GM12878 (cell line): ENCODE data around the gene ZNF322. TPM values are rescaled to one million over a fixed set of nuclear protein-coding genes. Genes with fewer than 3 reads are reported as not detected.
A peak's percentile ranks its signal among the peaks of the same experiment; 100 is the strongest.

Experiments used
- BHLHE40 ChIP-seq, 2 experiments: fragments of 450-650 bp in 1 of 2; IDR thresholded peaks; 2 replicates each; pipeline ENCODE4 v1.6.1; 2011 to 2017; ENCODE audit warnings: low read depth in 2 of 2, borderline replicate concordance in 1 of 2, improper control_type of control experiment in 1 of 2, low read length in 1 of 2, mild to moderate bottlenecking in 1 of 2
- CBX3 ChIP-seq: fragments of 200-600 bp; sonication (generic); IDR thresholded peaks from 2 replicates; pipeline ENCODE4 v1.6.1; 2016; ENCODE audit warnings: low read depth, borderline replicate concordance
- EED ChIP-seq: sonication (generic); IDR thresholded peaks from 2 replicates; pipeline ENCODE4 v1.6.1; 2016; ENCODE audit warnings: antibody characterized with exemption, low read depth
- KDM1A ChIP-seq: fragments of 200-600 bp; sonication (generic); IDR thresholded peaks from 2 replicates; pipeline ENCODE4 v1.6.1; 2016; ENCODE audit warnings: borderline replicate concordance
- MEF2A ChIP-seq: IDR thresholded peaks from 2 replicates; pipeline ENCODE4 v1.6.1; 2011; ENCODE audit warnings: low read depth, mild to moderate bottlenecking, low read length, moderate library complexity; ENCODE audit not compliant: insufficient read depth
- PAX8 ChIP-seq: fragments of 450-650 bp; IDR thresholded peaks from 2 replicates; pipeline ENCODE4 v1.6.1; 2017; ENCODE audit warnings: mild to moderate bottlenecking, moderate library complexity
- RAD51 ChIP-seq: fragments of 450-650 bp; IDR thresholded peaks from 2 replicates; pipeline ENCODE4 v1.6.1; 2016; ENCODE audit warnings: moderate library complexity, mild to moderate bottlenecking, inconsistent platforms
- SMAD5 ChIP-seq: IDR thresholded peaks from 2 replicates; pipeline ENCODE4 v1.6.1; 2016; ENCODE audit warnings: antibody characterized with exemption, low read depth
- SUPT20H ChIP-seq: IDR thresholded peaks from 2 replicates; pipeline ENCODE4 v1.6.1; 2011; ENCODE audit warnings: low read depth, mild to moderate bottlenecking, low read length, moderate library complexity, borderline replicate concordance; ENCODE audit not compliant: control insufficient read depth
- TCF12 ChIP-seq: IDR thresholded peaks from 2 replicates; pipeline ENCODE4 v1.6.1; 2011; ENCODE audit warnings: low read depth, mild to moderate bottlenecking, low read length
- WRNIP1 ChIP-seq: IDR thresholded peaks from 2 replicates; pipeline ENCODE4 v1.6.1; 2011; ENCODE audit warnings: low read depth, low read length, improper control_type of control experiment, borderline replicate concordance
- ZNF384 ChIP-seq: IDR thresholded peaks from 2 replicates; pipeline ENCODE4 v1.6.1; 2012; ENCODE audit warnings: low read depth, mild to moderate bottlenecking, low read length, improper control_type of control experiment, borderline replicate concordance
- ZNF622 ChIP-seq: fragments of 450-650 bp; IDR thresholded peaks from 2 replicates; pipeline ENCODE4 v1.6.1; 2017; ENCODE audit warnings: mild to moderate bottlenecking, inconsistent platforms
- ZSCAN29 ChIP-seq: fragments of 450-650 bp; IDR thresholded peaks from 2 replicates; pipeline ENCODE4 v1.6.1; 2017; ENCODE audit warnings: mild to moderate bottlenecking, moderate library complexity
- polyA plus RNA-seq, 11 experiments: library from polyadenylated mRNA; depleted of rRNA in 4 of 11; unstranded in 6 of 11; stranded (reverse) in 5 of 11; fragments of >200 nt; fragmentation: Nextera tagmentation in 4 of 11; fragmentation: Illumina TruSeq in 1 of 11; extraction: Ambion mirVana in 4 of 11; extraction: Trizol in 1 of 11; gene quantifications; 1 replicate in 1 of 11; 2 replicates in 10 of 11; pipeline versions ENCODE4 v1.2.1 to v1.2.3, GENCODE V29; 2011 to 2016; ENCODE audit warnings: inconsistent platforms in 2 of 11, missing spikeins in 2 of 11, low read depth in 1 of 11
- total RNA-seq, 4 experiments: library from RNA; depleted of rRNA in 3 of 4; stranded (reverse); fragments of >200 nt in 3 of 4; fragmentation: Illumina TruSeq in 1 of 4; extraction: Trizol in 1 of 4; gene quantifications; 2 replicates each; pipeline versions ENCODE4 v1.2.1 to v1.2.3, GENCODE V29; 2013 to 2021
- TF ChIP-seq, protein P1 (sequence below): IDR thresholded peaks from 2 replicates; pipeline ENCODE4 v1.6.1; 2011; ENCODE audit warnings: borderline replicate concordance, low read depth, mild to moderate bottlenecking, moderate library complexity, low read length; ENCODE audit not compliant: insufficient read depth, poor library complexity, severe bottlenecking
- TF ChIP-seq, protein P2 (sequence below): IDR thresholded peaks from 2 replicates; pipeline ENCODE4 v1.6.1; 2011; ENCODE audit warnings: low read depth, mild to moderate bottlenecking, low read length, moderate library complexity, borderline replicate concordance; ENCODE audit errors: extremely low read depth
- TF ChIP-seq, protein P3 (sequence below): fragments of 450-650 bp; IDR thresholded peaks from 2 replicates; pipeline ENCODE4 v1.6.1; 2017; ENCODE audit warnings: mild to moderate bottlenecking
- TF ChIP-seq, protein P4 (sequence below): IDR thresholded peaks from 2 replicates; pipeline ENCODE4 v1.6.1; 2011; ENCODE audit warnings: borderline replicate concordance, low read depth, mild to moderate bottlenecking, moderate library complexity, mixed read lengths, low read length; ENCODE audit not compliant: insufficient read depth; ENCODE audit errors: extremely low read length
- TF ChIP-seq, protein P5 (sequence below): fragments of 450-650 bp; IDR thresholded peaks from 2 replicates; pipeline ENCODE4 v1.6.1; 2017; ENCODE audit warnings: antibody characterized with exemption, mild to moderate bottlenecking, moderate library complexity
- TF ChIP-seq, protein P6 (sequence below), 3 experiments: IDR thresholded peaks in 2 of 3; conservative IDR thresholded peaks in 1 of 3; 2 replicates each; pipeline ENCODE4 v1.5.1; 2011; ENCODE audit warnings: low read depth in 3 of 3, low read length in 3 of 3, mild to moderate bottlenecking in 3 of 3, control low read depth in 2 of 3, moderate library complexity in 2 of 3, inconsistent platforms in 1 of 3, mixed read lengths in 1 of 3; ENCODE audit not compliant: control insufficient read depth in 2 of 3, insufficient read depth in 1 of 3; ENCODE audit errors: extremely low read depth in 1 of 3

ZNF322 gene
- total and polyA plus RNA-seq, 10 of the 15 experiments (the other 5 are each of a cell fraction or from before 2014, with no cell fraction given), result 2.7 to 19.1 (median 11.9) TPM

DNA sequence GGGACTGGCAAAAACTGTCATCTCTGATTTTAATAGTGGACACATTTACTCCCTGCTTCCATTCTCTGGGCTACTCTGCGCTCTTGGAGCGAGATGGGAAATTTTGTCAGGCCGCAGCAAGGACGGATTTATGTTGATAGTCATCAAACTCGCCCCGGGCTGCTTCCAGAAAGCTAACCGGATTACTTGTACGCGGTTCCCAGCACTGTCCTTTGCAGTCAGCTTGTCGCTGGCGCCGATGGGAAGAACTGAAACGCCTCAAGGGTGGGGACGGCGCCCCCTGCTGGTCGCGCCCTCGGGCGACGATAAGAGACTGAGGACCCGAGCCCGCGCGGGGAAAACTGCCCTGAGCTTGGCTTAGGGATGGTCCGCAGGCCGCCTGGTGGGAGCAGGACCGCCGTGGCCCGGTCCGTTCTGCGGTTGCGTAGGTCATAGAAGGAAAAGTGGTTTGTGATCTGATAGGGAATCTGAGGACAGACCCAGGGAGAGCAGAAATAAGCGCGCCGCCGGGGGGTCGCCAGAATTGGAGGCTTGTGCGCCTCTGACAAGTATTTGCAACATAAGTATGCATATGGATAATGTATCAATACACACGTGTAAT lies 63.8 kb downstream of the ZNF322 start (continued):
- TF ChIP-seq, protein P1, sequence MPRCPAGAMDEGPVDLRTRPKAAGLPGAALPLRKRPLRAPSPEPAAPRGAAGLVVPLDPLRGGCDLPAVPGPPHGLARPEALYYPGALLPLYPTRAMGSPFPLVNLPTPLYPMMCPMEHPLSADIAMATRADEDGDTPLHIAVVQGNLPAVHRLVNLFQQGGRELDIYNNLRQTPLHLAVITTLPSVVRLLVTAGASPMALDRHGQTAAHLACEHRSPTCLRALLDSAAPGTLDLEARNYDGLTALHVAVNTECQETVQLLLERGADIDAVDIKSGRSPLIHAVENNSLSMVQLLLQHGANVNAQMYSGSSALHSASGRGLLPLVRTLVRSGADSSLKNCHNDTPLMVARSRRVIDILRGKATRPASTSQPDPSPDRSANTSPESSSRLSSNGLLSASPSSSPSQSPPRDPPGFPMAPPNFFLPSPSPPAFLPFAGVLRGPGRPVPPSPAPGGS, result no peak
- no peak for TF ChIP-seq MEF2A
- TF ChIP-seq EED, result peak; percentile 62
- no peak for TF ChIP-seq PAX8
- TF ChIP-seq, protein P2, sequence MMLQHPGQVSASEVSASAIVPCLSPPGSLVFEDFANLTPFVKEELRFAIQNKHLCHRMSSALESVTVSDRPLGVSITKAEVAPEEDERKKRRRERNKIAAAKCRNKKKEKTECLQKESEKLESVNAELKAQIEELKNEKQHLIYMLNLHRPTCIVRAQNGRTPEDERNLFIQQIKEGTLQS, result no peak; the same call in 1 of the 2 replicates
- TF ChIP-seq, protein P3, sequence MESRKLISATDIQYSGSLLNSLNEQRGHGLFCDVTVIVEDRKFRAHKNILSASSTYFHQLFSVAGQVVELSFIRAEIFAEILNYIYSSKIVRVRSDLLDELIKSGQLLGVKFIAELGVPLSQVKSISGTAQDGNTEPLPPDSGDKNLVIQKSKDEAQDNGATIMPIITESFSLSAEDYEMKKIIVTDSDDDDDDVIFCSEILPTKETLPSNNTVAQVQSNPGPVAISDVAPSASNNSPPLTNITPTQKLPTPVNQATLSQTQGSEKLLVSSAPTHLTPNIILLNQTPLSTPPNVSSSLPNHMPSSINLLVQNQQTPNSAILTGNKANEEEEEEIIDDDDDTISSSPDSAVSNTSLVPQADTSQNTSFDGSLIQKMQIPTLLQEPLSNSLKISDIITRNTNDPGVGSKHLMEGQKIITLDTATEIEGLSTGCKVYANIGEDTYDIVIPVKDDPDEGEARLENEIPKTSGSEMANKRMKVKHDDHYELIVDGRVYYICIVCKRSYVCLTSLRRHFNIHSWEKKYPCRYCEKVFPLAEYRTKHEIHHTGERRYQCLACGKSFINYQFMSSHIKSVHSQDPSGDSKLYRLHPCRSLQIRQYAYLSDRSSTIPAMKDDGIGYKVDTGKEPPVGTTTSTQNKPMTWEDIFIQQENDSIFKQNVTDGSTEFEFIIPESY, result no peak
- no peak for TF ChIP-seq WRNIP1
- TF ChIP-seq, protein P4, sequence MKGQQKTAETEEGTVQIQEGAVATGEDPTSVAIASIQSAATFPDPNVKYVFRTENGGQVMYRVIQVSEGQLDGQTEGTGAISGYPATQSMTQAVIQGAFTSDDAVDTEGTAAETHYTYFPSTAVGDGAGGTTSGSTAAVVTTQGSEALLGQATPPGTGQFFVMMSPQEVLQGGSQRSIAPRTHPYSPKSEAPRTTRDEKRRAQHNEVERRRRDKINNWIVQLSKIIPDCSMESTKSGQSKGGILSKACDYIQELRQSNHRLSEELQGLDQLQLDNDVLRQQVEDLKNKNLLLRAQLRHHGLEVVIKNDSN, result no peak
- TF ChIP-seq TCF12, result no peak
- TF ChIP-seq BHLHE40 (IDR thresholded peaks at IDR 0.05; ENCODE audit: borderline replicate concordance in 1 of 2, low read depth in 2 of 2, low read length in 1 of 2), result no peak
- no peak for TF ChIP-seq ZNF384
- no peak for TF ChIP-seq RAD51
- TF ChIP-seq, protein P5, sequence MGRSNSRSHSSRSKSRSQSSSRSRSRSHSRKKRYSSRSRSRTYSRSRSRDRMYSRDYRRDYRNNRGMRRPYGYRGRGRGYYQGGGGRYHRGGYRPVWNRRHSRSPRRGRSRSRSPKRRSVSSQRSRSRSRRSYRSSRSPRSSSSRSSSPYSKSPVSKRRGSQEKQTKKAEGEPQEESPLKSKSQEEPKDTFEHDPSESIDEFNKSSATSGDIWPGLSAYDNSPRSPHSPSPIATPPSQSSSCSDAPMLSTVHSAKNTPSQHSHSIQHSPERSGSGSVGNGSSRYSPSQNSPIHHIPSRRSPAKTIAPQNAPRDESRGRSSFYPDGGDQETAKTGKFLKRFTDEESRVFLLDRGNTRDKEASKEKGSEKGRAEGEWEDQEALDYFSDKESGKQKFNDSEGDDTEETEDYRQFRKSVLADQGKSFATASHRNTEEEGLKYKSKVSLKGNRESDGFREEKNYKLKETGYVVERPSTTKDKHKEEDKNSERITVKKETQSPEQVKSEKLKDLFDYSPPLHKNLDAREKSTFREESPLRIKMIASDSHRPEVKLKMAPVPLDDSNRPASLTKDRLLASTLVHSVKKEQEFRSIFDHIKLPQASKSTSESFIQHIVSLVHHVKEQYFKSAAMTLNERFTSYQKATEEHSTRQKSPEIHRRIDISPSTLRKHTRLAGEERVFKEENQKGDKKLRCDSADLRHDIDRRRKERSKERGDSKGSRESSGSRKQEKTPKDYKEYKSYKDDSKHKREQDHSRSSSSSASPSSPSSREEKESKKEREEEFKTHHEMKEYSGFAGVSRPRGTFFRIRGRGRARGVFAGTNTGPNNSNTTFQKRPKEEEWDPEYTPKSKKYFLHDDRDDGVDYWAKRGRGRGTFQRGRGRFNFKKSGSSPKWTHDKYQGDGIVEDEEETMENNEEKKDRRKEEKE, result no peak
- no peak for TF ChIP-seq ZSCAN29
- no peak for TF ChIP-seq KDM1A
- no peak for TF ChIP-seq SUPT20H
- TF ChIP-seq SMAD5, result no peak
- TF ChIP-seq, protein P6, sequence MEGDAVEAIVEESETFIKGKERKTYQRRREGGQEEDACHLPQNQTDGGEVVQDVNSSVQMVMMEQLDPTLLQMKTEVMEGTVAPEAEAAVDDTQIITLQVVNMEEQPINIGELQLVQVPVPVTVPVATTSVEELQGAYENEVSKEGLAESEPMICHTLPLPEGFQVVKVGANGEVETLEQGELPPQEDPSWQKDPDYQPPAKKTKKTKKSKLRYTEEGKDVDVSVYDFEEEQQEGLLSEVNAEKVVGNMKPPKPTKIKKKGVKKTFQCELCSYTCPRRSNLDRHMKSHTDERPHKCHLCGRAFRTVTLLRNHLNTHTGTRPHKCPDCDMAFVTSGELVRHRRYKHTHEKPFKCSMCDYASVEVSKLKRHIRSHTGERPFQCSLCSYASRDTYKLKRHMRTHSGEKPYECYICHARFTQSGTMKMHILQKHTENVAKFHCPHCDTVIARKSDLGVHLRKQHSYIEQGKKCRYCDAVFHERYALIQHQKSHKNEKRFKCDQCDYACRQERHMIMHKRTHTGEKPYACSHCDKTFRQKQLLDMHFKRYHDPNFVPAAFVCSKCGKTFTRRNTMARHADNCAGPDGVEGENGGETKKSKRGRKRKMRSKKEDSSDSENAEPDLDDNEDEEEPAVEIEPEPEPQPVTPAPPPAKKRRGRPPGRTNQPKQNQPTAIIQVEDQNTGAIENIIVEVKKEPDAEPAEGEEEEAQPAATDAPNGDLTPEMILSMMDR (IDR thresholded peaks at IDR 0.05 in 2 of 3, conservative IDR thresholded peaks at IDR 0.05 in 1 of 3; ENCODE audit: control insufficient read depth in 2 of 3, extremely low read depth in 1 of 3, insufficient read depth in 1 of 3, low read depth in 3 of 3, low read length in 3 of 3), result peak; percentile 93 to 96 (median 95); a peak in 5 of 6 replicates
- TF ChIP-seq ZNF622, result no peak
- no peak for TF ChIP-seq CBX3
